Measurements from ENCODE around the gene PLEKHA6.

- no peak for TF ChIP-seq TAF1 (IDR thresholded peaks at IDR 0.05; ENCODE audit: low read depth, low read length)
- TF ChIP-seq POLR2A (IDR thresholded peaks at IDR 0.05; ENCODE audit: low read depth, low read length), result no peak
- no peak for TF ChIP-seq POLR2AphosphoS5 (IDR thresholded peaks at IDR 0.05; ENCODE audit: low read depth, low read length)
- no peak for TF ChIP-seq SPI1 (IDR thresholded peaks at IDR 0.05; ENCODE audit: low read depth, low read length)
- no peak for TF ChIP-seq PAX5 (IDR thresholded peaks at IDR 0.05; ENCODE audit: insufficient read depth, low read length, severe bottlenecking)
- no peak for TF ChIP-seq POU2F2 (IDR thresholded peaks at IDR 0.05; ENCODE audit: low read depth, low read length)
These were observed 14.9 kb downstream of the PLEKHA6 start for GRCh38 chr1:204344665-204345355.

All from GM12891 (cell line).